ENCODE results near the gene AGBL4. TPM values are rescaled to one million over a fixed set of nuclear protein-coding genes. Genes with fewer than 3 reads are reported as not detected.

Gene AGBL4
- total RNA-seq, 1 donor from 2014 or later, result not detected

- Mint-ChIP-seq H3K27ac (ENCODE audit: unreplicated experiment) (no peak overlapping the region), H3K27me3 (ENCODE audit: unreplicated experiment) (no peaks in the 10 kb centered on the region), H3K4me1 (ENCODE audit: unreplicated experiment) (no peaks in the 10 kb centered on the region), H3K9me3 (ENCODE audit: unreplicated experiment) (no peaks in the 10 kb centered on the region), H3K36me3 (ENCODE audit: unreplicated experiment) (no peaks in the 10 kb centered on the region), H3K4me3 (ENCODE audit: unreplicated experiment) (no peak overlapping the region)
- DNase-seq (ENCODE audit: extremely low spot score, unreplicated experiment), result no peak
- peak; percentile 65 for TF ChIP-seq CTCF (IDR thresholded peaks at IDR 0.05)
Measured at GRCh38 chr1:48677306-48678287, 1346.2 kb downstream of the AGBL4 start.

- Mint-ChIP-seq H3K9me3 (ENCODE audit: unreplicated experiment) (no peaks in the 10 kb centered on the region), H3K4me3 (ENCODE audit: unreplicated experiment) (no peak overlapping the region), H3K27ac (ENCODE audit: unreplicated experiment) (no peak overlapping the region), H3K36me3 (ENCODE audit: unreplicated experiment) (no peaks in the 10 kb centered on the region), H3K27me3 (ENCODE audit: unreplicated experiment) (no peaks in the 10 kb centered on the region), H3K4me1 (ENCODE audit: unreplicated experiment) (no peaks in the 10 kb centered on the region)
- no peak for DNase-seq (ENCODE audit: extremely low spot score, unreplicated experiment)
- TF ChIP-seq CTCF (IDR thresholded peaks at IDR 0.05), result no peak
Measured at GRCh38 chr1:48676822-48677221, 1346.9 kb downstream of the AGBL4 start.

GRCh38 chr1:48676376-48676775, 1347.4 kb downstream of the AGBL4 start:
- no peaks in the 10 kb centered on the region for H3K4me1 Mint-ChIP-seq (ENCODE audit: unreplicated experiment)
- no peak overlapping the region for H3K4me3 Mint-ChIP-seq (ENCODE audit: unreplicated experiment)
- no peak for DNase-seq (ENCODE audit: extremely low spot score, unreplicated experiment)
- TF ChIP-seq CTCF (IDR thresholded peaks at IDR 0.05), result no peak
- H3K36me3 Mint-ChIP-seq (ENCODE audit: unreplicated experiment), result no peaks in the 10 kb centered on the region
- no peak overlapping the region for H3K27ac Mint-ChIP-seq (ENCODE audit: unreplicated experiment)
- H3K9me3 Mint-ChIP-seq (ENCODE audit: unreplicated experiment), result no peaks in the 10 kb centered on the region
- no peaks in the 10 kb centered on the region for H3K27me3 Mint-ChIP-seq (ENCODE audit: unreplicated experiment)

GRCh38 chr1:48675251-48675650, 1348.5 kb downstream of the AGBL4 start:
- no peaks in the 10 kb centered on the region for H3K36me3 Mint-ChIP-seq (ENCODE audit: unreplicated experiment)
- no peak overlapping the region for H3K27ac Mint-ChIP-seq (ENCODE audit: unreplicated experiment)
- no peaks in the 10 kb centered on the region for H3K9me3 Mint-ChIP-seq (ENCODE audit: unreplicated experiment)
- DNase-seq (ENCODE audit: extremely low spot score, unreplicated experiment), result no peak
- H3K4me1 Mint-ChIP-seq (ENCODE audit: unreplicated experiment), result no peaks in the 10 kb centered on the region
- TF ChIP-seq CTCF (IDR thresholded peaks at IDR 0.05), result no peak
- no peaks in the 10 kb centered on the region for H3K27me3 Mint-ChIP-seq (ENCODE audit: unreplicated experiment)
- no peak overlapping the region for H3K4me3 Mint-ChIP-seq (ENCODE audit: unreplicated experiment)

GRCh38 chr1:48674641-48675040, 1349.1 kb downstream of the AGBL4 start:
- H3K9me3 Mint-ChIP-seq (ENCODE audit: unreplicated experiment), result no peaks in the 10 kb centered on the region
- no peaks in the 10 kb centered on the region for H3K4me1 Mint-ChIP-seq (ENCODE audit: unreplicated experiment)
- peaks cover 2% of the 10 kb centered on the region for H3K27me3 Mint-ChIP-seq (ENCODE audit: unreplicated experiment)
- TF ChIP-seq CTCF (IDR thresholded peaks at IDR 0.05), result no peak
- H3K4me3 Mint-ChIP-seq (ENCODE audit: unreplicated experiment), result no peak overlapping the region
- DNase-seq (ENCODE audit: extremely low spot score, unreplicated experiment), result no peak
- H3K27ac Mint-ChIP-seq (ENCODE audit: unreplicated experiment), result no peak overlapping the region
- H3K36me3 Mint-ChIP-seq (ENCODE audit: unreplicated experiment), result no peaks in the 10 kb centered on the region

All from osteocyte (in vitro differentiated cells).